Kidney (tissue), 14 donors: ENCODE results near the gene MED27. TPM values are rescaled to one million over a fixed set of nuclear protein-coding genes. Genes with fewer than 3 reads are reported as not detected.

Experiments used
- DNase-seq, 5 donors: peaks; one replicate each; pipeline ENCODE4 v3.0.0-alpha.2; 2013 to 2020
- FAIRE-seq: peaks from 2 replicates; lab custom pipeline; 2012; peaks lifted over from hg19 to GRCh38; lab: Jason Lieb, UNC
- H3K27ac ChIP-seq, 2 donors: one replicate each; pipeline ENCODE4 v1.7.0; 2013; ENCODE audit warnings: low read depth in 2 of 2, low read length in 2 of 2, inconsistent platforms in 1 of 2
- H3K27me3 ChIP-seq: one replicate; pipeline ENCODE4 v1.7.1; 2013; ENCODE audit warnings: low read length, inconsistent platforms; ENCODE audit not compliant: control insufficient read depth, insufficient read depth
- H3K36me3 ChIP-seq, 3 donors: one replicate each; pipeline versions ENCODE4 v1.7.0 to v1.7.1; 2013; ENCODE audit warnings: low read length in 3 of 3, control low read depth in 1 of 3, inconsistent platforms in 1 of 3; ENCODE audit not compliant: insufficient read depth in 3 of 3, control insufficient read depth in 2 of 3
- H3K4me1 ChIP-seq, 3 donors: one replicate each; pipeline versions ENCODE4 v1.7.0 to v1.7.1; 2013; ENCODE audit warnings: low read length in 3 of 3, inconsistent platforms in 1 of 3, low read depth in 1 of 3; ENCODE audit not compliant: control insufficient read depth in 2 of 3, insufficient read depth in 2 of 3
- H3K4me3 ChIP-seq, 3 donors: one replicate each; pipeline versions ENCODE4 v1.7.0 to v1.8.1; 2013; ENCODE audit warnings: low read length in 3 of 3, control low read depth in 1 of 3, inconsistent platforms in 1 of 3
- H3K9ac ChIP-seq, 3 donors: one replicate each; pipeline versions ENCODE4 v1.7.0 to v1.7.1; 2013; ENCODE audit warnings: low read length in 3 of 3, control low read depth in 1 of 3, inconsistent platforms in 1 of 3
- H3K9me3 ChIP-seq, 3 donors: one replicate each; pipeline versions ENCODE4 v1.7.0 to v1.7.1; 2013; ENCODE audit warnings: low read length in 3 of 3, control low read depth in 1 of 3, inconsistent platforms in 1 of 3; ENCODE audit not compliant: control insufficient read depth in 2 of 3, insufficient read depth in 1 of 3
- intact Hi-C: fragments of 100-400 bp; cut with DNase I; formaldehyde crosslinking; loops from one replicate; pipeline ENCODE4 v1.11.1; 2022
- polyA plus RNA-seq: library from polyadenylated mRNA; stranded (reverse); fragments of 350-450 nt; fragmentation: Illumina TruSeq; extraction: RNeasy Lipid Tissue Mini Kit (QIAGEN cat#74804); gene quantifications from one replicate; pipeline ENCODE4 v1.2.3, GENCODE V29; 2014; ENCODE audit warnings: low read depth, low replicate concordance; ENCODE audit not compliant: insufficient read depth
- total RNA-seq: library from RNA; stranded (reverse); fragmentation: NEBNext Ultra II Directional; extraction: Animal tissue kit (Norgen Biotek cat#: 25700); gene quantifications from one replicate; pipeline ENCODE4 v1.2.1, GENCODE V29; 2021
- TF ChIP-seq, protein P1 (sequence below): IDR thresholded peaks from 3 replicates; pipeline ENCODE4 v1.5.1; 2012; ENCODE audit warnings: mild to moderate bottlenecking, moderate library complexity, borderline replicate concordance; ENCODE audit not compliant: insufficient read depth; ENCODE audit errors: extremely low read depth
- donor health status: control.
- donor health status: control.
- donor health status: control.
- donor health status: control.
- donor health status: control.
- donor health status: DM: yes; HTN: yes; CAD: no.
- donor health status: Normal renal cell carcinoma (clear cell type).

The MED27 gene
- total and polyA plus RNA-seq, 2 donors from 2014 or later, result 15.9 to 23.1 TPM

GRCh38 chr9:132031467-132032237 is 48.0 kb downstream of the MED27 start:
- no peak overlapping the region for H3K4me3 ChIP-seq
- peak in 3 of 5 donors; percentile 37 to 69 (median 67) for DNase-seq
- no peak overlapping the region for H3K27ac ChIP-seq
- no peaks in the 10 kb centered on the region for H3K36me3 ChIP-seq
- H3K9ac ChIP-seq, result no peak overlapping the region
- no peaks in the 10 kb centered on the region for H3K9me3 ChIP-seq
- FAIRE-seq, result no peak
- no peaks in the 10 kb centered on the region for H3K27me3 ChIP-seq
- TF ChIP-seq, protein P1, sequence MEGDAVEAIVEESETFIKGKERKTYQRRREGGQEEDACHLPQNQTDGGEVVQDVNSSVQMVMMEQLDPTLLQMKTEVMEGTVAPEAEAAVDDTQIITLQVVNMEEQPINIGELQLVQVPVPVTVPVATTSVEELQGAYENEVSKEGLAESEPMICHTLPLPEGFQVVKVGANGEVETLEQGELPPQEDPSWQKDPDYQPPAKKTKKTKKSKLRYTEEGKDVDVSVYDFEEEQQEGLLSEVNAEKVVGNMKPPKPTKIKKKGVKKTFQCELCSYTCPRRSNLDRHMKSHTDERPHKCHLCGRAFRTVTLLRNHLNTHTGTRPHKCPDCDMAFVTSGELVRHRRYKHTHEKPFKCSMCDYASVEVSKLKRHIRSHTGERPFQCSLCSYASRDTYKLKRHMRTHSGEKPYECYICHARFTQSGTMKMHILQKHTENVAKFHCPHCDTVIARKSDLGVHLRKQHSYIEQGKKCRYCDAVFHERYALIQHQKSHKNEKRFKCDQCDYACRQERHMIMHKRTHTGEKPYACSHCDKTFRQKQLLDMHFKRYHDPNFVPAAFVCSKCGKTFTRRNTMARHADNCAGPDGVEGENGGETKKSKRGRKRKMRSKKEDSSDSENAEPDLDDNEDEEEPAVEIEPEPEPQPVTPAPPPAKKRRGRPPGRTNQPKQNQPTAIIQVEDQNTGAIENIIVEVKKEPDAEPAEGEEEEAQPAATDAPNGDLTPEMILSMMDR, result no peak
- intact Hi-C loops, result no loop called here
- peaks cover 0 to 3% (median 0%) of the 10 kb centered on the region in 3 donors for H3K4me1 ChIP-seq

GRCh38 chr9:132030626-132031325 is 48.9 kb downstream of the MED27 start:
- DNase-seq (no peak), FAIRE-seq (no peak)
- H3K36me3 ChIP-seq, result no peaks in the 10 kb centered on the region
- no peaks in the 10 kb centered on the region for H3K27me3 ChIP-seq
- H3K9me3 ChIP-seq, result no peaks in the 10 kb centered on the region
- no peak overlapping the region for H3K27ac ChIP-seq
- TF ChIP-seq, protein P1, result no peak
- H3K9ac ChIP-seq, result no peak overlapping the region
- H3K4me1 ChIP-seq, result peaks cover 0 to 3% (median 0%) of the 10 kb centered on the region in 3 donors
- intact Hi-C loops, result no loop called here
- H3K4me3 ChIP-seq, result no peak overlapping the region

DNA sequence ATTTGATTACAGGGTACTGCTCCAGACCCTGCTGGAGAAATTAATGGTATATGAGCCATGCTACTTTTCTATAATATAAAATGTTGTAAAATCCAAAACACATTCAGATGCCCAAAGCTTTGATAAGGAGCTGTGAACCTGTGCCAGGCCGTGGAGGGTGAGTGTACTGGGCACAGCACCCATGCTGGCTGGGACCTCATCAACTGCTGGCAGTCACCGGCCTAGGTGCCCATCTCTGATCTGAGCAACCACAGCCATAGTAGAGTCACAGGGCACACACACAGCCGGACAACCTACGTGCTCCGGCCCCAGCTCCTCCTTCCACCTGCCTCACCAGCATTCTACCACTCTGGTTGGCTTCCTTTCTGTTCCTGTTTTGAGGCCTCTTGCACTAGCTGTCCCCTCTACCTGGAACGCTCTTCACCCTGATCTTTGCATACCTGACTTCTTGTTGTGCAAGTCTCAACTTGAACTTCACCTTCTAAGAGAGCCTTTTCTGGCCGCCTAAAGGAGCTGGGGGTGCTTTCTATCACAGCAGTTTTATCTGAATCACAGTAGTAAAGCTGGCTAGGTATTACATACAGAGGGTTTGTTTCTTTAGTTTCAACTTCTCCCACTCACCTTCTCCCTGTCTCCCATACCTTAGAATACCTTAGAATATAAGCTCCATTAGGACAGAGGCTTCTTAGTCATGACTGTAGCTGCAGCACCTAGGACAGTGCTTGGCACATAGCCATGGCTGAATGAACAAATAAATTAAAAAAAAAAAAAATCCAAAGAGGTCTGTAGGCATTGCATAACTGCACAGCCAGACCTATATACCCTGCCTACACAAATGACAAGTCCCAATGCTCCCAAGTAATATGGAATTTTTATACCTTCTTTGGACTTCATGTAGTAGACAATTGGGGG is 51.7 kb downstream of the MED27 start:
- Histone ChIP-seq H3K9ac (no peak overlapping the region), H3K4me1 (no peaks in the 10 kb centered on the region), H3K27ac (no peak overlapping the region), H3K36me3 (no peaks in the 10 kb centered on the region), H3K9me3 (no peaks in the 10 kb centered on the region), H3K27me3 (no peaks in the 10 kb centered on the region), H3K4me3 (no peak overlapping the region)
- FAIRE-seq, result no peak
- TF ChIP-seq, protein P1, result no peak
- intact Hi-C loops, result no loop called here
- DNase-seq, result no peak
